HEK293T (cell line): ENCODE measurements around the gene TERB1.

Experiments used
- FOXA1 ChIP-seq: fragments of 450-650 bp; IDR thresholded peaks from 2 replicates; pipeline ENCODE4 v1.6.1; 2016; ENCODE audit warnings: mild to moderate bottlenecking
- FOXK2 ChIP-seq: fragments of 450-650 bp; IDR thresholded peaks from 2 replicates; pipeline ENCODE4 v1.6.1; 2016; ENCODE audit warnings: mild to moderate bottlenecking
- HDGF ChIP-seq: fragments of 450-650 bp; IDR thresholded peaks from 2 replicates; pipeline ENCODE4 v1.6.1; 2017; ENCODE audit warnings: antibody characterized with exemption, borderline replicate concordance
- L3MBTL2 ChIP-seq: fragments of 450-650 bp; conservative IDR thresholded peaks from 2 replicates; pipeline ENCODE4 v1.6.1; 2016; ENCODE audit warnings: mild to moderate bottlenecking
- SP1 ChIP-seq: fragments of 450-650 bp; IDR thresholded peaks from 2 replicates; pipeline ENCODE4 v1.6.1; 2017

GRCh38 chr16:66834746-66835145 lies 33.4 kb upstream of the TERB1 start:
- no peak for TF ChIP-seq FOXK2
- TF ChIP-seq FOXA1: no peak
- no peak for TF ChIP-seq SP1
- TF ChIP-seq L3MBTL2: no peak
- TF ChIP-seq HDGF: no peak
